Subcutaneous adipose tissue (tissue), 4 donors: ENCODE results near the gene PRKAG2. TPM values are rescaled to one million over a fixed set of nuclear protein-coding genes. Genes with fewer than 3 reads are reported as not detected.

Experiments used
- CTCF ChIP-seq: fragments of 450-650 bp; IDR thresholded peaks from one replicate; pipeline ENCODE4 v1.5.1; 2016; ENCODE audit warnings: low read depth, mild to moderate bottlenecking, control low read depth, antibody characterized with exemption, moderate library complexity
- total RNA-seq, 4 donors: library from RNA; depleted of rRNA; stranded (reverse); fragments of >200 nt; gene quantifications; one replicate each; pipeline ENCODE4 v1.1.0, GENCODE V29; 2016

The PRKAG2 gene
- total RNA-seq, 4 donors from 2014 or later: 47.1 to 77.6 (median 67.6) TPM

- TF ChIP-seq CTCF: no peak
Measured at GRCh38 chr7:151647006-151647405, 229.9 kb downstream of the PRKAG2 start.

GRCh38 chr7:151645311-151645710, 231.6 kb downstream of the PRKAG2 start:
- TF ChIP-seq CTCF: no peak

- TF ChIP-seq CTCF: no peak
Measured at GRCh38 chr7:151644554-151644953, 232.4 kb downstream of the PRKAG2 start.

- TF ChIP-seq CTCF: no peak
Measured at GRCh38 chr7:151642746-151643145, 234.2 kb downstream of the PRKAG2 start.

GRCh38 chr7:151641587-151641986, 235.3 kb downstream of the PRKAG2 start:
- no peak for TF ChIP-seq CTCF

- no peak for TF ChIP-seq CTCF
Measured at GRCh38 chr7:151637781-151638261, 239.1 kb downstream of the PRKAG2 start.

GRCh38 chr7:151634643-151635042, 242.3 kb downstream of the PRKAG2 start:
- TF ChIP-seq CTCF: no peak

- no peak for TF ChIP-seq CTCF
Measured at GRCh38 chr7:151633516-151633812, 243.5 kb downstream of the PRKAG2 start.
